Ovary (tissue), 3 donors: ENCODE results near the gene SIRT2.

Experiments
- CTCF ChIP-seq, 3 donors: fragments of 450-650 bp in 2 of 3; fragments of 200-600 bp in 1 of 3; IDR thresholded peaks; one replicate each; pipeline versions ENCODE4 v1.5.1 to v1.8.0; 2016 to 2022; ENCODE audit warnings: antibody characterized with exemption in 3 of 3, mild to moderate bottlenecking in 1 of 3
- POLR2A ChIP-seq: fragments of 450-650 bp; IDR thresholded peaks from one replicate; pipeline ENCODE4 v1.6.1; 2017; ENCODE audit warnings: antibody characterized with exemption, mild to moderate bottlenecking, moderate library complexity
- donor health status: DM: no; HTN: no; CAD: no.

GRCh38 chr19:38913958-38914357 is 14.5 kb upstream of the SIRT2 start:
- TF ChIP-seq CTCF (IDR thresholded peaks at IDR 0.05) (no peak), POLR2A (no peak)
